HG02852 (cell line): ENCODE results near the gene ANKRD39.
"Not testable (repeated sequence)": the region's sequence is repeated elsewhere in the genome, so short reads cannot be mapped to it uniquely, and the experiment has no call there.

Source experiments
- ATAC-seq: cut with Tn5 transposase; IDR thresholded peaks from one replicate; pipeline ENCODE4 v1.9.1; 2021; ENCODE audit warnings: mild to moderate bottlenecking, moderate library complexity; ENCODE audit not compliant: unreplicated experiment

Gene ANKRD39

GRCh38 chr2:96857667-96858372 lies at the start of gene ANKRD39:
Gene ANKRD39, minus strand, starts transcription at chr2:96858016. Its CDS starts 29 bp downstream, at chr2:96857987.
- peak; percentile 90 for ATAC-seq

- ATAC-seq, result no peak
These were observed 48.9 kb upstream of the ANKRD39 start for GRCh38 chr2:96906729-96907114.

- ATAC-seq, result no peak
These were observed 46.0 kb upstream of the ANKRD39 start for GRCh38 chr2:96903815-96904214.

GRCh38 chr2:96903318-96903717 lies 45.5 kb upstream of the ANKRD39 start:
- no peak for ATAC-seq

GRCh38 chr2:96900237-96900636 lies 42.4 kb upstream of the ANKRD39 start:
- ATAC-seq, result no peak

- ATAC-seq, result no peak
These were observed 41.6 kb upstream of the ANKRD39 start for GRCh38 chr2:96899413-96899741.

- no peak for ATAC-seq
These were observed 41.0 kb upstream of the ANKRD39 start for GRCh38 chr2:96898641-96899412.

GRCh38 chr2:96898135-96898505 lies 40.3 kb upstream of the ANKRD39 start:
- ATAC-seq, result no peak

- no peak for ATAC-seq
These were observed 39.8 kb upstream of the ANKRD39 start for GRCh38 chr2:96897491-96898134.

- ATAC-seq, result no peak
These were observed 38.2 kb upstream of the ANKRD39 start for GRCh38 chr2:96895746-96896651.

- no peak for ATAC-seq
These were observed 37.4 kb upstream of the ANKRD39 start for GRCh38 chr2:96895032-96895745.

GRCh38 chr2:96894151-96894531 lies 36.3 kb upstream of the ANKRD39 start:
- no peak for ATAC-seq

GRCh38 chr2:96893289-96894150 lies 35.7 kb upstream of the ANKRD39 start:
- ATAC-seq, result no peak

- ATAC-seq, result no peak
These were observed 33.9 kb upstream of the ANKRD39 start for GRCh38 chr2:96891591-96892333.

- ATAC-seq, result no peak
These were observed 33.0 kb upstream of the ANKRD39 start for GRCh38 chr2:96890726-96891385.

GRCh38 chr2:96890252-96890651 lies 32.4 kb upstream of the ANKRD39 start:
- no peak for ATAC-seq

- ATAC-seq, result not testable (repeated sequence)
These were observed 31.7 kb upstream of the ANKRD39 start for GRCh38 chr2:96889502-96889901.
